G401 (cell line): Measurements from ENCODE around the gene PNPLA8. TPM values are rescaled to one million over a fixed set of nuclear protein-coding genes. Genes with fewer than 3 reads are reported as not detected.

Source experiments
- DNase-seq: peaks from one replicate; pipeline ENCODE4 v3.0.0-alpha.2; 2015; ENCODE audit warnings: low spot score
- in situ Hi-C: cut with HindIII; loops from 2 replicates; pipeline ENCODE4 v1.10.0; 2016; ENCODE audit warnings: low sequenced_read_pairs, mixed read lengths
- total RNA-seq: library from RNA; depleted of rRNA; stranded (reverse); fragments of >200 nt; shearing (Covaris generic); gene quantifications from 2 replicates; pipeline ENCODE4 v1.2.3, GENCODE V29; 2014; rRNA removed

The PNPLA8 gene
- total RNA-seq, 1 experiment from 2014 or later, result 16.5 TPM

GRCh38 chr7:108421720-108422331 lies 104.1 kb downstream of the PNPLA8 start:
- in situ Hi-C loops, result no loop called here
- no peak for DNase-seq

Other genes starting within 250 kb of the PNPLA8 start
- 1.0 TPM in 1 of 2 replicates, not detected in the other for gene NRCAM, start 69.7 kb downstream of the PNPLA8 start, total RNA-seq
- gene THAP5, start 43.6 kb upstream of the PNPLA8 start, total RNA-seq, result 17.6 and 31.0 TPM in 2 replicates
- gene DNAJB9, start 43.7 kb upstream of the PNPLA8 start, total RNA-seq, result 13.1 and 26.3 TPM in 2 replicates